Measurements from ENCODE around the gene CTBP2.

DNA sequence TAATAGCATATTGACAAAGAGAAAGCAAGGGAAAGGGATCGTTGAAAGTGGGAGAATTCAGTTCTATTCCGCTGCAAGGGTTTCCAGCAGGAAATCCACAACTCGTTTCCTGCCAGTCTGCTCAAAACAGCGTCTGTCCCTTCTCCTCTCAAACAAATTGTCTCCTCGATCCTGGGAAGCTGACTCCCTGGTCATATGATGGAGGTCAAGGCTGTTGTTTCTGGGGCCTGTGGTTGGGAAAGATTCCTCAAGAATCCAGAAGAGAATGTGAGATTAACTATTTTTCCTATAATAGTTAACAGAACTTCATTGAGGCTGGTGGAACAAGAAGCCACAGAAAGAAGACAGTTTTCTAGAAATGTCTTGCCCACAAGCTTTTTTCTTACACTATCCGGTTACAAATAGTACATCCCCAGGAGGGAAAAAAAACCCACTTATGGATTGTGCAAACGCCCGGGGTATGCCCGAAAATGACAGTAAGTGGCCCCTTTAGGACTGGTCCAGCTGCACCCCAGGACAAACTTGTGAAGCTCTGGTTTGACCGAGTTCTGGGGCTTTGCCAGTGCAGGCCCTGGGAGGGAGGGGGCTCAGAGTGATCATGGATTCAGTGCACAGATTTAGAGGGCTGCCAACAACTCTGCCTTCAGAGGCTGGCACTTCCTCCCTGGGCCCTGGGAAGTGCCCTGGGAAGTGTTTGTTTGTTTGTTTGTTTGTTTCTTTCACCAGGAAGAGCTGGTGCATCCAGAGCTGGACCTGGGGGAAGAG, 49.4 kb upstream of the CTBP2 start:
- TF ChIP-seq, protein P1, sequence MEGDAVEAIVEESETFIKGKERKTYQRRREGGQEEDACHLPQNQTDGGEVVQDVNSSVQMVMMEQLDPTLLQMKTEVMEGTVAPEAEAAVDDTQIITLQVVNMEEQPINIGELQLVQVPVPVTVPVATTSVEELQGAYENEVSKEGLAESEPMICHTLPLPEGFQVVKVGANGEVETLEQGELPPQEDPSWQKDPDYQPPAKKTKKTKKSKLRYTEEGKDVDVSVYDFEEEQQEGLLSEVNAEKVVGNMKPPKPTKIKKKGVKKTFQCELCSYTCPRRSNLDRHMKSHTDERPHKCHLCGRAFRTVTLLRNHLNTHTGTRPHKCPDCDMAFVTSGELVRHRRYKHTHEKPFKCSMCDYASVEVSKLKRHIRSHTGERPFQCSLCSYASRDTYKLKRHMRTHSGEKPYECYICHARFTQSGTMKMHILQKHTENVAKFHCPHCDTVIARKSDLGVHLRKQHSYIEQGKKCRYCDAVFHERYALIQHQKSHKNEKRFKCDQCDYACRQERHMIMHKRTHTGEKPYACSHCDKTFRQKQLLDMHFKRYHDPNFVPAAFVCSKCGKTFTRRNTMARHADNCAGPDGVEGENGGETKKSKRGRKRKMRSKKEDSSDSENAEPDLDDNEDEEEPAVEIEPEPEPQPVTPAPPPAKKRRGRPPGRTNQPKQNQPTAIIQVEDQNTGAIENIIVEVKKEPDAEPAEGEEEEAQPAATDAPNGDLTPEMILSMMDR (IDR thresholded peaks at IDR 0.05): no peak
- no peak for TF ChIP-seq POLR2A (IDR thresholded peaks at IDR 0.05)

All from thyroid gland (tissue), 4 donors.